IMR-90 (cell line): ENCODE measurements around the gene KIDINS220. TPM values are rescaled to one million over a fixed set of nuclear protein-coding genes. Genes with fewer than 3 reads are reported as not detected.

Source experiments
- ATAC-seq: fragments of 200-7000 bp; cut with Tn5 transposase; 2 replicates; pipeline ENCODE4 v1.9.1; 2020; ENCODE audit warnings: low read depth, mild to moderate bottlenecking, moderate library complexity
- BruUV-seq: library from RNA; stranded (reverse); fragments of 400-500 nt; replicated peaks from 2 replicates; lab custom pipeline; 2021; lab: Mats Ljungman, UMichigan
- CTCF ChIA-PET: fragments of 300-600 bp; formaldehyde crosslinking; extraction: SDS; loops from one replicate; lab custom pipeline; 2021; ENCODE audit warnings: antibody characterized with exemption; lab: Yijun Ruan, JAX
- POLR2A ChIA-PET: fragments of 300-600 bp; sonication (Branson Sonifier 250); formaldehyde crosslinking; loops from one replicate; lab custom pipeline; 2022; ENCODE audit warnings: antibody characterized with exemption; ENCODE audit not compliant: unreplicated experiment; lab: Charles Lee
- DNase-seq: peaks from one replicate; pipeline ENCODE4 v3.0.0; 2013
- H2AFZ ChIP-seq: replicated peaks from 2 replicates; pipeline ENCODE3; 2013; ENCODE audit warnings: low read length, mild to moderate bottlenecking; ENCODE audit not compliant: poor library complexity
- H2AK5ac ChIP-seq: 2 replicates; pipeline ENCODE4 v1.6.1; 2013; ENCODE audit warnings: low read depth, low read length, inconsistent platforms
- H2AK9ac ChIP-seq: replicated peaks from 2 replicates; pipeline ENCODE3; 2013; ENCODE audit warnings: mild to moderate bottlenecking, low read depth, low read length, moderate library complexity; ENCODE audit not compliant: poor library complexity
- H2BK120ac ChIP-seq: 2 replicates; pipeline ENCODE4 v1.6.1; 2013; ENCODE audit warnings: low read depth, low read length, inconsistent platforms
- H2BK15ac ChIP-seq: 3 replicates; pipeline ENCODE4 v1.6.1; 2013; ENCODE audit warnings: low read depth, low read length, inconsistent platforms
- H2BK20ac ChIP-seq: 2 replicates; pipeline ENCODE4 v1.6.1; 2013; ENCODE audit warnings: low read depth, mild to moderate bottlenecking, inconsistent platforms, low read length, moderate library complexity
- H2BK5ac ChIP-seq: 2 replicates; pipeline ENCODE4 v1.6.1; 2013; ENCODE audit warnings: mild to moderate bottlenecking, low read depth, low read length, inconsistent platforms; ENCODE audit not compliant: poor library complexity, severe bottlenecking
- H3K14ac ChIP-seq: replicated peaks from 2 replicates; pipeline ENCODE4 v1.6.1; 2013; ENCODE audit warnings: low read depth, low read length, inconsistent platforms
- H3K18ac ChIP-seq: 2 replicates; pipeline ENCODE4 v1.6.1; 2013; ENCODE audit warnings: low read depth, low read length, control low read depth
- H3K23ac ChIP-seq: 2 replicates; pipeline ENCODE4 v1.6.1; 2013; ENCODE audit warnings: low read depth, low read length, inconsistent platforms
- H3K27ac ChIP-seq: 2 replicates; pipeline ENCODE4 v1.5.1; 2013; ENCODE audit warnings: mild to moderate bottlenecking, control low read depth, low read length; ENCODE audit not compliant: insufficient read depth
- H3K27me3 ChIP-seq: 2 replicates; pipeline ENCODE4 v1.6.1; 2013; ENCODE audit warnings: low read length; ENCODE audit not compliant: control insufficient read depth, insufficient read depth
- H3K36me3 ChIP-seq: 2 replicates; pipeline ENCODE4 v1.6.1; 2013; ENCODE audit warnings: low read length, mixed read lengths; ENCODE audit not compliant: control insufficient read depth, insufficient read depth
- H3K4ac ChIP-seq: 2 replicates; pipeline ENCODE4 v1.6.1; 2013; ENCODE audit warnings: low read depth, low read length, inconsistent platforms
- H3K4me1 ChIP-seq: 2 replicates; pipeline ENCODE4 v1.6.1; 2013; ENCODE audit warnings: low read length, mixed read lengths; ENCODE audit not compliant: control insufficient read depth, insufficient read depth
- H3K4me2 ChIP-seq: 2 replicates; pipeline ENCODE4 v1.6.1; 2013; ENCODE audit warnings: low read depth, mild to moderate bottlenecking, control low read depth, low read length, moderate library complexity
- H3K4me3 ChIP-seq: 2 replicates; pipeline ENCODE4 v1.5.1; 2013; ENCODE audit warnings: low read depth, mild to moderate bottlenecking, control low read depth, low read length, moderate library complexity; ENCODE audit not compliant: insufficient read depth
- H3K56ac ChIP-seq: 2 replicates; pipeline ENCODE4 v1.6.1; 2013; ENCODE audit warnings: low read length, inconsistent platforms; ENCODE audit not compliant: insufficient read depth; ENCODE audit errors: extremely low read depth
- H3K79me1 ChIP-seq, 2 experiments: 2 replicates each; pipeline ENCODE4 v1.6.1; 2013; ENCODE audit warnings: low read length in 2 of 2, inconsistent platforms in 1 of 2, low read depth in 1 of 2
- H3K9ac ChIP-seq: 2 replicates; pipeline ENCODE4 v1.6.1; 2013; ENCODE audit warnings: low read depth, low read length, control low read depth
- H3K9me1 ChIP-seq: 2 replicates; pipeline ENCODE4 v1.6.1; 2013; ENCODE audit warnings: low read length, inconsistent platforms; ENCODE audit not compliant: insufficient read depth
- H3K9me3 ChIP-seq: 2 replicates; pipeline ENCODE4 v1.6.1; 2013; ENCODE audit warnings: low read length; ENCODE audit not compliant: control insufficient read depth, insufficient read depth
- H4K20me1 ChIP-seq: 2 replicates; pipeline ENCODE4 v1.6.1; 2013; ENCODE audit warnings: low read length, inconsistent platforms; ENCODE audit not compliant: insufficient read depth
- H4K5ac ChIP-seq: 2 replicates; pipeline ENCODE4 v1.6.1; 2013; ENCODE audit warnings: mild to moderate bottlenecking, low read depth, low read length, control low read depth
- H4K8ac ChIP-seq, 2 experiments: 2 replicates each; pipeline ENCODE4 v1.6.1; 2013; ENCODE audit warnings: low read depth in 2 of 2, low read length in 2 of 2, control low read depth in 1 of 2, inconsistent platforms in 1 of 2
- H4K91ac ChIP-seq: 2 replicates; pipeline ENCODE4 v1.6.1; 2013; ENCODE audit warnings: low read depth, low read length, inconsistent platforms; ENCODE audit not compliant: insufficient read depth
- BHLHE40 ChIP-seq: fragments of 150-350 bp; IDR thresholded peaks from 2 replicates; pipeline ENCODE4 v1.6.1; 2016; ENCODE audit warnings: mild to moderate bottlenecking, low read depth, low read length
- CEBPB ChIP-seq: IDR thresholded peaks from 2 replicates; pipeline ENCODE4 v1.6.1; 2012; ENCODE audit warnings: low read depth, low read length, improper control_type of control experiment
- CTCF ChIP-seq: conservative IDR thresholded peaks from 2 replicates; pipeline ENCODE4 v1.5.1; 2012; ENCODE audit warnings: mild to moderate bottlenecking, low read depth, low read length, improper control_type of control experiment
- FOS ChIP-seq: fragments of 150-350 bp; IDR thresholded peaks from 2 replicates; pipeline ENCODE4 v1.6.1; 2016; ENCODE audit warnings: low read depth, low read length
- MAZ ChIP-seq: IDR thresholded peaks from 2 replicates; pipeline ENCODE4 v1.6.1; 2012; ENCODE audit warnings: low read depth, mild to moderate bottlenecking, low read length, improper control_type of control experiment, moderate library complexity, borderline replicate concordance
- RFX5 ChIP-seq: IDR thresholded peaks from 2 replicates; pipeline ENCODE4 v1.8.0; 2012; ENCODE audit warnings: low read depth, mild to moderate bottlenecking, low read length, moderate library complexity
- SMC3 ChIP-seq: fragments of 150-350 bp; IDR thresholded peaks from 2 replicates; pipeline ENCODE4 v1.6.1; 2016; ENCODE audit warnings: low read depth, mild to moderate bottlenecking, antibody characterized with exemption, low read length, moderate library complexity
- WGBS, 2 experiments: methylation state at CpG; one replicate each; pipeline versions ENCODE4 v1.1.5 to v1.1.7; 2013; ENCODE audit warnings: missing lambda C conversion rate in 2 of 2; ENCODE audit not compliant: insufficient read length in 1 of 2; ENCODE audit errors: extremely low coverage in 2 of 2; 5-methylcytosine and 5-hydroxymethylcytosine counted together
- dilution Hi-C: fragments of 300-500 bp; cut with HindIII; formaldehyde crosslinking; loops from one replicate; pipeline ENCODE4 v1.14.3; 2018; ENCODE audit warnings: low sequenced_read_pairs; ENCODE audit not compliant: unreplicated experiment
- in situ Hi-C: fragments of 300-500 bp; cut with MboI; formaldehyde crosslinking; loops from 3 replicates; pipeline ENCODE4 v1.14.3; 2019; ENCODE audit warnings: low sequenced_read_pairs, inconsistent platforms, mixed read lengths
- intact Hi-C: fragments of 100-400 bp; cut with micrococcal nuclease; formaldehyde crosslinking; loops from 2 replicates; pipeline ENCODE4 v1.10.0; 2022
- polyA plus RNA-seq, 3 experiments: library from polyadenylated mRNA; depleted of rRNA; stranded (reverse); fragments of >200 nt; gene quantifications; 2 replicates each; pipeline ENCODE4 v1.2.3, GENCODE V29; 2012; ENCODE audit warnings: low replicate concordance in 1 of 3
- total RNA-seq: library from RNA; depleted of rRNA; stranded (reverse); fragments of >200 nt; gene quantifications from 2 replicates; pipeline ENCODE4 v1.2.3, GENCODE V29; 2012
- TF ChIP-seq, protein P1 (sequence below): fragments of 150-350 bp; IDR thresholded peaks from 2 replicates; pipeline ENCODE4 v1.6.1; 2017; ENCODE audit warnings: mild to moderate bottlenecking, antibody characterized with exemption, low read length, low read depth

The KIDINS220 gene
- total and polyA plus RNA-seq, 2 of the 4 experiments (the other 2 are of a cell fraction), result 23.1 to 63.4 TPM

- no peak overlapping the region for H3K4me3 ChIP-seq
- CTCF ChIA-PET, result no interaction called here
- no peak overlapping the region for H3K18ac ChIP-seq
- no CpG with 5 or more reads among the region's 1 CpG for WGBS, 2 experiments
- H3K56ac ChIP-seq, result no peak overlapping the region
- H4K91ac ChIP-seq, result no peak overlapping the region
- no peak overlapping the region for H2BK20ac ChIP-seq
- no peak overlapping the region for H3K27ac ChIP-seq
- no peaks in the 10 kb centered on the region for H3K4me1 ChIP-seq
- ATAC-seq (no peak), DNase-seq (no peak)
- H4K20me1 ChIP-seq, result no peaks in the 10 kb centered on the region; the same call in 1 of the 2 replicates
- H4K5ac ChIP-seq, result no peak overlapping the region
- H3K4ac ChIP-seq, result no peak overlapping the region
- POLR2A ChIA-PET, result no interaction called here
- H2AK5ac ChIP-seq, result no peak overlapping the region
- BruUV-seq, result no TSS peak
- no peak overlapping the region for H2BK120ac ChIP-seq
- no peak overlapping the region for H4K8ac ChIP-seq
- no peak overlapping the region for H2BK15ac ChIP-seq
- no peak overlapping the region for H3K23ac ChIP-seq
- H3K9me3 ChIP-seq, result no peaks in the 10 kb centered on the region
- in situ Hi-C loops (loop anchor here (25.0 kb wide), 1 partner anchor 1555 kb away; no protein-coding TSS in a partner anchor), intact Hi-C loops (loop anchor here (10.0 kb wide), 1 partner anchor 763 kb away; no protein-coding TSS in a partner anchor), dilution Hi-C loops (no loop called here)
- H3K27me3 ChIP-seq, result no peaks in the 10 kb centered on the region
- no peak overlapping the region for H3K4me2 ChIP-seq
- peak; percentile 15; the same call in 1 of the 2 replicates for TF ChIP-seq CEBPB
- TF ChIP-seq MAZ, result no peak
- no peak for TF ChIP-seq SMC3
- no peak for TF ChIP-seq CTCF
- TF ChIP-seq FOS, result no peak
- TF ChIP-seq BHLHE40, result no peak
- TF ChIP-seq, protein P1, sequence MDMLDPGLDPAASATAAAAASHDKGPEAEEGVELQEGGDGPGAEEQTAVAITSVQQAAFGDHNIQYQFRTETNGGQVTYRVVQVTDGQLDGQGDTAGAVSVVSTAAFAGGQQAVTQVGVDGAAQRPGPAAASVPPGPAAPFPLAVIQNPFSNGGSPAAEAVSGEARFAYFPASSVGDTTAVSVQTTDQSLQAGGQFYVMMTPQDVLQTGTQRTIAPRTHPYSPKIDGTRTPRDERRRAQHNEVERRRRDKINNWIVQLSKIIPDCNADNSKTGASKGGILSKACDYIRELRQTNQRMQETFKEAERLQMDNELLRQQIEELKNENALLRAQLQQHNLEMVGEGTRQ, result no peak
- no peak for TF ChIP-seq RFX5
- H3K14ac ChIP-seq, result no peak overlapping the region
- peaks cover 3 to 6% of the 10 kb centered on the region in 2 experiments; a peak in 1 of 4 replicates for H3K79me1 ChIP-seq
- no peak overlapping the region for H3K9ac ChIP-seq
- H3K36me3 ChIP-seq, result peaks cover 21% of the 10 kb centered on the region
- no peak overlapping the region for H2BK5ac ChIP-seq
- H2AFZ ChIP-seq, result no peak overlapping the region
- H2AK9ac ChIP-seq, result no peak overlapping the region
- peaks cover 5% of the 10 kb centered on the region; the same call in 1 of the 2 replicates for H3K9me1 ChIP-seq
Measured at GRCh38 chr2:8767324-8767723, 70.1 kb downstream of the KIDINS220 start.
